HS-5 (cell line): ENCODE results near the gene TAB2.
A peak's percentile ranks its signal among the peaks of the same experiment; 100 is the strongest.
"Not testable (repeated sequence)": the region's sequence is repeated elsewhere in the genome, so short reads cannot be mapped to it uniquely, and the experiment has no call there.

Experiments used
- DNase-seq: peaks from one replicate; pipeline ENCODE4 v3.0.0-alpha.2; 2012; ENCODE audit warnings: low read depth

TAB2 gene

DNA sequence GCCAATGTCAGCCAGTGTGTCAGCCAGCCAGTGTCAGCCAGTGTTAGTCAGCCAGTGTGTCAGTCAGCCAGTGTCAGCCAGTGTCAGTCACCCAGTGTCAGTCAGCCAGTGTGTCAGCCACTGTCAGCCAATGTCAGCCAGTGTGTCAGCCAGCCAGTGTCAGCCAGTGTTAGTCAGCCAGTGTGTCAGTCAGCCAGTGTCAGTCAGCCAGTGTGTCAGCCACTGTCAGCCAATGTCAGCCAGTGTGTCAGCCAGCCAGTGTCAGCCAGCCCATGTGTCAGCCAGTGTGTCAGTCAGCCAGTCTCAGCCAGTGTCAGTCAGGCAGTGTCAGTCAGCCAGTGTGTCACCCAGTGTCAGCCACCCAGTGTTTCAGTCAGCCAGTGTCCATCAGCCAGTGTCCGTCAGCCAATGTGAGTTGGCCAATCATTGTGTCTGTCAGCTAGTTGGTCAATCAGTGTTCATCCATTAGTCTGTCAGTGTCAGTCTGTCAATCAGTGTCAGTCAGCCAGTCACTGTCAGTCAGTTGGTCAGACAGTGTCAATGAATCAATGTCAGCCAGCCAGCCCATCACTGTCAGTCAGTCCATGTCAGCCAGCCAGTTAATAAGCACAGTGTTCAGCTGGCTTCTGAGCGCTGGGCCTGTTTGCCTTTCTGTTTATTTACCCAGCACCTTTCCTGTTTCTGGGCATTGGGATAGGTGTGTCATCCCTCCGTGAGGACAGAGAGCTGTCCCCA lies 127.0 kb downstream of the TAB2 start:
- not testable (repeated sequence) for DNase-seq

- DNase-seq: no peak
Observed at GRCh38 chr6:149445095-149445466, 127.6 kb downstream of the TAB2 start.

DNA sequence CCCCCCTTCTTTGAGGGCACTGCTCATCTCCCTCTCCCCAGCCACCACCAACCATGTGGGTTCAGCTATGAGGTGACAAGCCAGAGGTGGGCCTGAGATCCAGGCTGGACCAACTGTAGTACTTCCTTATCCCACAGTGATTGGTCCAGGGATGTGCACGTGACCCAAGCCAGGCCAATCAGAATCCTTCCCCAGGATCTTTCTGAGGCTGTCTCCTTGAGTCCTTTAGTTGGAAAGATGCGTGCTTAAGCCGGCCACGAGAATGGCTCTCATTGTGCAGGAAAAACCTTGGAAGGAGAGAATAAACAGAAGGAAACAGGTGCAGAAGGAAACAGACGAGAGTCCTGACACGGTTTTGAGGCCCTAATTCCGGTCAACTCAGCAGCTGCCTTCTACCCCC lies 128.1 kb downstream of the TAB2 start:
- DNase-seq: no peak

DNA sequence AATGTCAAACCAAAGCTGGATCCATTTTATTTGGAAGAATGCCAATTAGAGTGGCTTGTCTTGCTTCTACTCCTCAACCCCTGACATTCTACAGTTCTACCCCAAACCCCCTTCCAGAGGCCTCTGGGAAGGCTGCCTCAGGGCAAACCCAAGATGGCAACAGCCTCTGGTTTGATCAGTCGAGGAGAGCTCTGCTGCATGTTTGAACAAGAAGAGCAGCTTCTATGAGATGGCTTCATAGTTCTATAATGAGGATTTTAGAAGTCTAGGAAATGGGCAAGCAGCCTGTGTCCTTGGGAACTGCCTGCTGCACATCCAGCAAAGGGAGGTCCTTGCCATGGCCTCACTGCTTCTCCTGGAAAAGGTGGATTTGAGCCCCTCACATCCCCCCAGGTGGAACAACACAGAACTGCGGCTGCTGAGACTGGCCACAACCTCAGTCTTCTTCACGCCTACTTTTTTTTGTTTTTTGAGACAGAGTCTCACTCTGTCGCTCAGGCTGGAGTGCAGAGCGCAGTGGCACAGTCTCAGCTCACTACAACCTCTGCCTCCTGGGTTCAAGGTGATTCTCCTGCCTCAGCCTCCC lies 129.4 kb downstream of the TAB2 start:
- DNase-seq: no peak

DNA sequence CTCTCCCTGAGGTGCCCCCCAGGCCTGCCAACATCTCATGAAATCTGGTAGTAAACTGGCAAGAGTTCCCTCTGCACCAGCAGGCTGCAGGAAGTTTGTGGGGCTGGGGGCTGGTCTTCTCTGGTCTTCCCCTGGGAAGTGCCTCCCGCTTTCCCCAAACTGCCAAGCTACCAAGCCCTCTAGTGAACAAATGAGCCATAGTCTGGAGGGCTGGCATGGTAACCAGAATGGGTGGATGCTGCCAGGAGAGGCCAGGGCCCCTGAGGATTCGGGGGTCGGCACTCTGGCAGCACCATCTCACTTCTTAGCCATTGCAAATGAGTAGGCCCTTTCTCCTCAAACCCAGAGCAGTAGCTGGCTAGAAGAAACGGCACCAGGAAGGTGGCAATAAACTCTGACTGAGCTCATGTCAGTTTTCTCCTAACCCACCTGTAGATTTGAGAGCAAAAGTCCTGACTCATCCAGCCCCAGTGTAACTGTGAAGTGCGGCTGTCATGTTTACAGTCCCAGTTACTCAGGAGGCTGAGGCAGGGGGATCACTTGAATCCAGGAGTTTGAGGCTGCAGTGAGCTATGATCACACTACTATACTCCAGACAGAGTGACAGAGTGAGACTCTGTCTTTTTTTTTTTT lies 131.4 kb downstream of the TAB2 start:
- no peak for DNase-seq

GRCh38 chr6:149449831-149450678 lies 132.5 kb downstream of the TAB2 start:
- DNase-seq: no peak

- DNase-seq: no peak
Observed at GRCh38 chr6:149450679-149451375, 133.3 kb downstream of the TAB2 start.

GRCh38 chr6:149451376-149452036 lies 134.0 kb downstream of the TAB2 start:
- no peak for DNase-seq

DNA sequence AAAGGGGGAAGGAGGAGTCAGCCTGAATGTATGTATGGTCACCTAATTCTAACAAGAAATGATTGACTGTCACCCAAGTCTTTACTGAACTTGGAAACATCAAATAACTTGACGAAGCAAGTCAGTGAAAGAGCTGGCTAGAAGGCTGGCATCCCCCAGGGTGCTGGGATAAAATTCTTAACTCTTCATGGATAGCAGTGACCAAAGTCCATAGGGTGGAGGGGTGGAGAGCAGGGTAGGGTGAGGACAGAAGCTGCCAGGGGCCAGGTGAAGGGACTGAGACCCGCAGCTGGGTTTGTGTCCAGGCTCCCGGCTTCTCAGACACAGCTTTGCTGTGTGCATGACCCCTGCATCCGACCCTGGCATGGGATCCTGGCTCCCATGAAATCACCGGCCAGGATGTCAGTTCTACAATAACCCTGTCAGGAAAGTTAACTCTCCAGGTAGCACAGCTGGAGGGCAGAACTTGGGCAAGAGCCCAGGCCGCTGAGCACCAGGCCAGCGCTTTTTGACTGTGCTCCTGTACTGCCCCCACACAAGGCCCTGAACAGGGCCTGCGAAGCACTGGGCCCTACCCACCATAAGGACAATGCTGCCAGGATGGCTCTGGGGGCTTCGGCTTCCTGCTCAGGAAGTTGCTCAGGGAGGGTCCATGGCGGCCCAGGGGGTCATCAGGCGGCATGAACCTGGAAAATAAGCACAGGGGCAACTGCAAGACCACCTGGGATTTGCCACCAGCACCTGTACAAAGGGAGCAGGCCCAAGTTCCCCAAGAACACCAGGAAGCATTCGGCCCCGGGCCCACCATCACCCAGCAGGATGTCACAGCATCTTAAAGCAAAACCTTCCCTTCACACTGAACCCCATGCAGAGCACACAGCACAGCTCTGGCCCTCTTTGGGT lies 134.8 kb downstream of the TAB2 start:
- DNase-seq: no peak

GRCh38 chr6:149453597-149454345 lies 136.3 kb downstream of the TAB2 start:
- DNase-seq: no peak

DNA sequence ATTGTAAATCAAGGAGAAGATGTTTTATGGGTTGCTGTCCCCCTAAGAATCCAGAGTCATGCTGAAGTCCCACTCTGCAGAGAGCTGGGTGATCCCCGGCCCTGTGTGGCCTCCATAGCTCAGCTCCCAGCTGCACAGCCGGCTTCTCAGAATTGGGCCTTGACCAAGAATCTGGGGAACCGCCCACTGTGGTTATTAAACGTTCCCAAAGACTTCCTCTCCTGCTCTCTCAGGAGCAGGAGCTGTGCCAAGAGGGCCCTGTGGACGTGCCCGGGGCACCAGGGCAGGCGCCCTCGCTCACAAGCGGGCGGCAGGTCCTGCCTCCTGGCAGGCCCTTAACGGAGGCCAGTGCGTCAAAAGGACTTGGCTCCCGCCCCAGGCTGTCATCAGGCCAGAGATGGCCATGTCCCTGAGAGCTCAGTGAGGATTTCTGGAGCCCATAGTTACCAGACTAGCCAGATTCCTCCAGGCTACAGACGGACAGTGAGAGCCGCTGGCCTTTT lies 136.9 kb downstream of the TAB2 start:
- peak; percentile 31 for DNase-seq

DNA sequence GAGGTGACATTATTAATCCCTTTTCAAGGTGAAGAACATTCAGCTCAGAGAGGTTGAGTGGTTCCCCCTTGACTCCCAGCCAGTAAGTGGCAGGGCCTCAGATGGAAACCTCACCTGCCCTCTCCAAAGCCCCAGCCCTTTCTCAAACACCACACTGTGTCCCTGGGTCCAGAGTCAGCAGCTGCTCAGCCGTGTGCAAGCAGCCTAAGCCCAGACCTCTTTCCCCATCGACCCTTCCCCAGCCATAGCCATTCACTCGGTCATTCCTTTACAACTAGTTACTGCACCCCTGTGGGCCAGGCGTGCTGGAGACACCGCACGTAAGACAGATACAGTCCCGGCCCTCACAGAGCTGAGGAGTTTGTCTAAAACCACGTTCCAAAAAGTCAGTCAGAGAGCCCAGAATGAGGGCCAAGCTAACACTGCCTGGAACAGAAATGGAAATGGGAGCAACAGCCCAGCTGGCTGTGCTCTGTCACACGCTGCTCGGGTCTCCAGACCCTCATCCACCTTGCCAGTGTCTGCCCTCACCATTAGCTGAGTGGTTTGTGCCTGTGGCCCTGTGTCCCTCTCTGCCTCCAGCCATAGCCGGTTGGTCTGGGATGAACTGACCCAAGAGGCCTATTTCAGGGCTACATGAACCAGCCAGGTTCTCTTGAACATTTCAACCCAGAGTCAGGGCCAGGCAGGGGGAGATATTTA lies 137.7 kb downstream of the TAB2 start:
- no peak for DNase-seq

DNA sequence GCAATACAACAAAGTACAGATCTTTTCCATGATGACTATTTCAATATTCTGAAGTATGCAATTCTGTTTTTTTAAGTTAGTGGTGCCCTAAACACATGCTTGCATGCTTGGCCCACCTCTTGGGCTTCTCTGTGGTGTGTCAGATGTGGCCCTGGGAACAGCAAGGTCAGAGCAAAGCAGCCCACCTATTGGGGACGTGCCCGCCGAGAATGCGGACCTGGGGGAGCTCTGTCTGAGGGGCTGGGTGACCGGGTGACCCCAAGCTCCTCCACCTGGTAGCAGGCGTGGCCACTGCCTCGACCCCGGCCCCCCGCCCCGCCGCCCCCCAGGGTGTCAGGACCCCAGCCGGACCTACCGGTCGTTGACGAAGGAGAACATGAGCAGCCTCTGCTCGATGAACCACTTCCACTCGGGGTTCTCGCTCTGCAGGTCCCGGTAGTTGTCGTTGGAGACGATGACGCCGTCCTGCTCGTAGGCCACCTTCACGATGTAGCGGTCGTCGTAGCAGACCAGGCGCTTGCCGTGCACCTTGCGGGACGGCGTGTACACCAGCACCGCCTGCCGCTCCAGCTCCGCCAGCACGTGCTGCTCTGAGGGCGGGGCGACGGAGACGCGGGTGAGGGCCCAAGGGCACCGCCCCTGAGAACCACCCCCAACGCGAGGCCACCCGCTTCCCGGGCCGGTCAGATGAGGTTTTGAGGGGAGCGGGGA lies 139.0 kb downstream of the TAB2 start:
- DNase-seq: no peak

- DNase-seq: no peak
Observed at GRCh38 chr6:149457316-149457884, 139.9 kb downstream of the TAB2 start.

DNA sequence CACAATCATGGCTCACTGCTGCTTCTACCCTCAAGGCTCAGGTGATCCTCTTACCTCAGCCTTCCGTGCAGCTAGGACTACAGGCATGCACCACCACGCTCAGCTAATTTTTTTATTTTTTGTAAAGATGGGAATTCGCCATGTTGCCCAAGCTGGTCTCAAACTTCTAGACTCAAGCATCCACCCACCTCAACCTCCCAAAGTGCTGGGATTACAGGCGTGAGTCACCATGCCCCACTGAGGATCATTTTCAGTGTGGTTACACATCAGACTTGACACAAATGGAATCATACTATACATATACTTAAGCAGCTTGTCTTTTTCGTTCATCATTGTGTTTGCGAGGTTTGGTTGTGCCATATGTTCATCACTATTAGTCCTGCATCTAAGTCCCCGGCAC lies 140.7 kb downstream of the TAB2 start:
- DNase-seq: no peak

- no peak for DNase-seq
Observed at GRCh38 chr6:149458806-149459205, 141.3 kb downstream of the TAB2 start.

DNA sequence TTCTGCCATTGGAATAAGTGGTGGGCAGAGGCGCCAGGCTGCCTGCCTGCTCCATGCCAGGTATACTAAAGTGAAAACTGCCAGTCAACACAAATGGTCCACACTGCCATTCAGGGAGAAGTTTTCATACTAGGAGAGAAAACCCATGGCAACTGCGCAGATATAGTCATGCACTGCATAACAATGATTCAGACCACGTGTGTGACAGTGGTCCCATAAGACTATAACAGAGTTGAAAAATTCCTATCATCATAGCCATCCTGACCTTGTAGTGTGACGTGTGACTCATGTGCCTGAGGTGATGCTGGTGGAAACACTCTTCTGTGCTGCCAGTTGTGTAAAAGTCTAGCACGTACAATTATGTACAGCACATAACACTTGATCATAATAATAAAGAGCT lies 142.2 kb downstream of the TAB2 start:
- peak; percentile 46 for DNase-seq

- DNase-seq: not testable (repeated sequence)
Observed at GRCh38 chr6:149460249-149460648, 142.7 kb downstream of the TAB2 start.
